Measurements from ENCODE around the gene MYO1F. TPM values are rescaled to one million over a fixed set of nuclear protein-coding genes. Genes with fewer than 3 reads are reported as not detected.

MYO1F gene
- polyA plus RNA-seq, 2 donors = 2.5 to 7.9 TPM

- H3K27ac ChIP-seq (ENCODE audit: low read depth in 2 of 2, low read length in 1 of 2) = no peak overlapping the region
- H3K4me1 ChIP-seq (ENCODE audit: control insufficient read depth in 2 of 2, insufficient read depth in 2 of 2, low read length in 1 of 2) = peaks cover 2 to 10% of the 10 kb centered on the region in 2 donors
- H3K9me3 ChIP-seq (ENCODE audit: control insufficient read depth in 2 of 2, insufficient read depth in 1 of 2, low read depth in 1 of 2, low read length in 1 of 2) = peaks cover 0 to 7% of the 10 kb centered on the region in 2 donors
- no peak overlapping the region for H3K4me3 ChIP-seq (ENCODE audit: low read depth in 1 of 2, low read length in 2 of 2)
- peaks cover 0 to 7% of the 10 kb centered on the region in 2 donors for H3K36me3 ChIP-seq (ENCODE audit: control insufficient read depth in 2 of 2, insufficient read depth in 2 of 2, low read length in 1 of 2)
- WGBS, 2 donors = 93 to 96% methylated on average over 17 of the region's 17 CpGs
- H3K27me3 ChIP-seq (ENCODE audit: control insufficient read depth in 1 of 2, insufficient read depth in 2 of 2, low read length in 2 of 2) = peaks cover 0 to 2% of the 10 kb centered on the region in 2 donors
These were observed 28.3 kb upstream of the MYO1F start for GRCh38 chr19:8605514-8605913.

- no peak overlapping the region for H3K27ac ChIP-seq (ENCODE audit: low read depth in 2 of 2, low read length in 1 of 2)
- H3K36me3 ChIP-seq (ENCODE audit: control insufficient read depth in 2 of 2, insufficient read depth in 2 of 2, low read length in 1 of 2) = peaks cover 0 to 7% of the 10 kb centered on the region in 2 donors
- H3K27me3 ChIP-seq (ENCODE audit: control insufficient read depth in 1 of 2, insufficient read depth in 2 of 2, low read length in 2 of 2) = no peaks in the 10 kb centered on the region
- 85 to 92% methylated on average over 5 of the region's 5 CpGs for WGBS, 2 donors
- H3K4me1 ChIP-seq (ENCODE audit: control insufficient read depth in 2 of 2, insufficient read depth in 2 of 2, low read length in 1 of 2) = peaks cover 0 to 2% of the 10 kb centered on the region in 2 donors
- H3K9me3 ChIP-seq (ENCODE audit: control insufficient read depth in 2 of 2, insufficient read depth in 1 of 2, low read depth in 1 of 2, low read length in 1 of 2) = peaks cover 0 to 7% of the 10 kb centered on the region in 2 donors
- no peak overlapping the region for H3K4me3 ChIP-seq (ENCODE audit: low read depth in 1 of 2, low read length in 2 of 2)
These were observed 24.6 kb upstream of the MYO1F start for GRCh38 chr19:8601796-8602195.

GRCh38 chr19:8600816-8601215 is 23.6 kb upstream of the MYO1F start:
- peaks cover 0 to 7% of the 10 kb centered on the region in 2 donors for H3K9me3 ChIP-seq (ENCODE audit: control insufficient read depth in 2 of 2, insufficient read depth in 1 of 2, low read depth in 1 of 2, low read length in 1 of 2)
- H3K4me3 ChIP-seq (ENCODE audit: low read depth in 1 of 2, low read length in 2 of 2) = no peak overlapping the region
- peaks cover 0 to 12% of the 10 kb centered on the region in 2 donors for H3K36me3 ChIP-seq (ENCODE audit: control insufficient read depth in 2 of 2, insufficient read depth in 2 of 2, low read length in 1 of 2)
- no peak overlapping the region for H3K27ac ChIP-seq (ENCODE audit: low read depth in 2 of 2, low read length in 1 of 2)
- WGBS, 2 donors = 91 to 94% methylated on average over 16 of the region's 16 CpGs
- H3K27me3 ChIP-seq (ENCODE audit: control insufficient read depth in 1 of 2, insufficient read depth in 2 of 2, low read length in 2 of 2) = no peaks in the 10 kb centered on the region
- H3K4me1 ChIP-seq (ENCODE audit: control insufficient read depth in 2 of 2, insufficient read depth in 2 of 2, low read length in 1 of 2) = peaks cover 0 to 2% of the 10 kb centered on the region in 2 donors

GRCh38 chr19:8600064-8600463 is 22.8 kb upstream of the MYO1F start:
- peaks cover 0 to 5% of the 10 kb centered on the region in 2 donors for H3K9me3 ChIP-seq (ENCODE audit: control insufficient read depth in 2 of 2, insufficient read depth in 1 of 2, low read depth in 1 of 2, low read length in 1 of 2)
- peaks cover 0 to 2% of the 10 kb centered on the region in 2 donors for H3K4me1 ChIP-seq (ENCODE audit: control insufficient read depth in 2 of 2, insufficient read depth in 2 of 2, low read length in 1 of 2)
- no peak overlapping the region for H3K4me3 ChIP-seq (ENCODE audit: low read depth in 1 of 2, low read length in 2 of 2)
- peaks cover 0 to 12% of the 10 kb centered on the region in 2 donors for H3K36me3 ChIP-seq (ENCODE audit: control insufficient read depth in 2 of 2, insufficient read depth in 2 of 2, low read length in 1 of 2)
- no peaks in the 10 kb centered on the region for H3K27me3 ChIP-seq (ENCODE audit: control insufficient read depth in 1 of 2, insufficient read depth in 2 of 2, low read length in 2 of 2)
- 87 to 92% methylated on average over 2 of the region's 2 CpGs for WGBS, 2 donors
- H3K27ac ChIP-seq (ENCODE audit: low read depth in 2 of 2, low read length in 1 of 2) = no peak overlapping the region

- Histone ChIP-seq H3K4me1 (ENCODE audit: control insufficient read depth in 2 of 2, insufficient read depth in 2 of 2, low read length in 1 of 2) (peaks cover 2 to 12% of the 10 kb centered on the region in 2 donors), H3K4me3 (ENCODE audit: low read depth in 1 of 2, low read length in 2 of 2) (no peak overlapping the region), H3K27ac (ENCODE audit: low read depth in 2 of 2, low read length in 1 of 2) (no peak overlapping the region), H3K36me3 (ENCODE audit: control insufficient read depth in 2 of 2, insufficient read depth in 2 of 2, low read length in 1 of 2) (peaks cover 0 to 8% of the 10 kb centered on the region in 2 donors), H3K9me3 (ENCODE audit: control insufficient read depth in 2 of 2, insufficient read depth in 1 of 2, low read depth in 1 of 2, low read length in 1 of 2) (peaks cover 0 to 7% of the 10 kb centered on the region in 2 donors), H3K27me3 (ENCODE audit: control insufficient read depth in 1 of 2, insufficient read depth in 2 of 2, low read length in 2 of 2) (no peaks in the 10 kb centered on the region)
- 80 to 82% methylated on average over 23 of the region's 23 CpGs for WGBS, 2 donors
These were observed 18.9 kb upstream of the MYO1F start for GRCh38 chr19:8596168-8596567.

- Histone ChIP-seq H3K4me1 (ENCODE audit: control insufficient read depth in 2 of 2, insufficient read depth in 2 of 2, low read length in 1 of 2) (peaks cover 0 to 12% of the 10 kb centered on the region in 2 donors), H3K27me3 (ENCODE audit: control insufficient read depth in 1 of 2, insufficient read depth in 2 of 2, low read length in 2 of 2) (no peaks in the 10 kb centered on the region), H3K9me3 (ENCODE audit: control insufficient read depth in 2 of 2, insufficient read depth in 1 of 2, low read depth in 1 of 2, low read length in 1 of 2) (peaks cover 0 to 7% of the 10 kb centered on the region in 2 donors), H3K4me3 (ENCODE audit: low read depth in 1 of 2, low read length in 2 of 2) (no peak overlapping the region), H3K36me3 (ENCODE audit: control insufficient read depth in 2 of 2, insufficient read depth in 2 of 2, low read length in 1 of 2) (peaks cover 0 to 5% of the 10 kb centered on the region in 2 donors), H3K27ac (ENCODE audit: low read depth in 2 of 2, low read length in 1 of 2) (no peak overlapping the region)
- WGBS, 2 donors = 67 to 73% methylated on average over 15 of the region's 15 CpGs
These were observed 18.4 kb upstream of the MYO1F start for GRCh38 chr19:8595651-8596050.

GRCh38 chr19:8593931-8594330 is 16.7 kb upstream of the MYO1F start:
- Histone ChIP-seq H3K4me3 (ENCODE audit: low read depth in 1 of 2, low read length in 2 of 2) (no peak overlapping the region), H3K27me3 (ENCODE audit: control insufficient read depth in 1 of 2, insufficient read depth in 2 of 2, low read length in 2 of 2) (no peaks in the 10 kb centered on the region), H3K36me3 (ENCODE audit: control insufficient read depth in 2 of 2, insufficient read depth in 2 of 2, low read length in 1 of 2) (peaks cover 0 to 5% of the 10 kb centered on the region in 2 donors), H3K4me1 (ENCODE audit: control insufficient read depth in 2 of 2, insufficient read depth in 2 of 2, low read length in 1 of 2) (peaks cover 0 to 12% of the 10 kb centered on the region in 2 donors), H3K9me3 (ENCODE audit: control insufficient read depth in 2 of 2, insufficient read depth in 1 of 2, low read depth in 1 of 2, low read length in 1 of 2) (peaks cover 0 to 7% of the 10 kb centered on the region in 2 donors), H3K27ac (ENCODE audit: low read depth in 2 of 2, low read length in 1 of 2) (no peak overlapping the region)
- WGBS, 2 donors = 92 to 96% methylated on average over 2 of the region's 2 CpGs

- Histone ChIP-seq H3K27ac (ENCODE audit: low read depth in 2 of 2, low read length in 1 of 2) (no peak overlapping the region), H3K9me3 (ENCODE audit: control insufficient read depth in 2 of 2, insufficient read depth in 1 of 2, low read depth in 1 of 2, low read length in 1 of 2) (peaks cover 0 to 7% of the 10 kb centered on the region in 2 donors)
These were observed 15.2 kb upstream of the MYO1F start for GRCh38 chr19:8592231-8593009.

GRCh38 chr19:8589177-8589714 is 12.0 kb upstream of the MYO1F start:
- H3K27me3 ChIP-seq (ENCODE audit: control insufficient read depth in 1 of 2, insufficient read depth in 2 of 2, low read length in 2 of 2) = no peaks in the 10 kb centered on the region

More at GRCh38 chr19:8592231-8593009, 15.2 kb upstream of the MYO1F start:
- Histone ChIP-seq H3K27me3 (ENCODE audit: control insufficient read depth in 1 of 2, insufficient read depth in 2 of 2, low read length in 2 of 2) (no peaks in the 10 kb centered on the region), H3K4me1 (ENCODE audit: control insufficient read depth in 2 of 2, insufficient read depth in 2 of 2, low read length in 1 of 2) (peaks cover 0 to 12% of the 10 kb centered on the region in 2 donors), H3K4me3 (ENCODE audit: low read depth in 1 of 2, low read length in 2 of 2) (no peak overlapping the region), H3K36me3 (ENCODE audit: control insufficient read depth in 2 of 2, insufficient read depth in 2 of 2, low read length in 1 of 2) (peaks cover 0 to 5% of the 10 kb centered on the region in 2 donors)
- 4 to 6% methylated on average over 49 to 55 of the region's 55 CpGs for WGBS, 2 donors

More at GRCh38 chr19:8589177-8589714, 12.0 kb upstream of the MYO1F start:
- H3K4me1 ChIP-seq (ENCODE audit: control insufficient read depth in 2 of 2, insufficient read depth in 2 of 2, low read length in 1 of 2) = peaks cover 0 to 12% of the 10 kb centered on the region in 2 donors
- no peak overlapping the region for H3K27ac ChIP-seq (ENCODE audit: low read depth in 2 of 2, low read length in 1 of 2)
- H3K4me3 ChIP-seq (ENCODE audit: low read depth in 1 of 2, low read length in 2 of 2) = no peak overlapping the region
- WGBS, 2 donors = 85 to 87% methylated on average over 30 to 32 of the region's 32 CpGs
- peaks cover 0 to 7% of the 10 kb centered on the region in 2 donors for H3K9me3 ChIP-seq (ENCODE audit: control insufficient read depth in 2 of 2, insufficient read depth in 1 of 2, low read depth in 1 of 2, low read length in 1 of 2)
- H3K36me3 ChIP-seq (ENCODE audit: control insufficient read depth in 2 of 2, insufficient read depth in 2 of 2, low read length in 1 of 2) = no peaks in the 10 kb centered on the region

All from esophagus (tissue), 2 donors.